Measurements from ENCODE around the gene PDZD7. TPM values are rescaled to one million over a fixed set of nuclear protein-coding genes. Genes with fewer than 3 reads are reported as not detected.

Gene PDZD7
- polyA plus RNA-seq, 12 donors, result 0.34 to 2.5 (median 1.5) TPM; not detected in 2

GRCh38 chr10:101018600-101019439 lies 12.1 kb downstream of the PDZD7 start:
- DNase-seq, result peak; percentile 67

- DNase-seq, result no peak
These were observed 12.8 kb downstream of the PDZD7 start for GRCh38 chr10:101018118-101018599.

- DNase-seq, result no peak
These were observed 14.1 kb downstream of the PDZD7 start for GRCh38 chr10:101016814-101017213.

DNA sequence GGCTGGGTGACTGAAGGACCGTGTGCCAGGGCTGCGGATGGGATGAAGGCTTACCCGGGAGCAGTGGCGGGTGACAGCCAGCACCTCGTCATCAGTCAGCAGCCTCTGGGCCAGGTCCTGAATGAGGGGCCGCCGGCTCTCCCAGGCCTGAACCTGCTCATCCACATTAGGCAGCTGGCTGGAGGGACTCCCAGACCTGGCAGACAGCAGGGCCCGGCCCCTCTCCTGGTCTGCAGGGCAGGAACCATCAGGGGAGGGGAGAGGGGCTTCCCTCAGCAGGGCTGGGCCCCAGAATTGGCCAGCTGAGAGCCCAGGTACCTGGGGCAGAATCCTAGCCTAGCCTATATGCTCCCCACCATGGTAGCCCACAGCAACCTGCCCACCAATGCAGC lies 15.4 kb downstream of the PDZD7 start:
- DNase-seq, result no peak

DNA sequence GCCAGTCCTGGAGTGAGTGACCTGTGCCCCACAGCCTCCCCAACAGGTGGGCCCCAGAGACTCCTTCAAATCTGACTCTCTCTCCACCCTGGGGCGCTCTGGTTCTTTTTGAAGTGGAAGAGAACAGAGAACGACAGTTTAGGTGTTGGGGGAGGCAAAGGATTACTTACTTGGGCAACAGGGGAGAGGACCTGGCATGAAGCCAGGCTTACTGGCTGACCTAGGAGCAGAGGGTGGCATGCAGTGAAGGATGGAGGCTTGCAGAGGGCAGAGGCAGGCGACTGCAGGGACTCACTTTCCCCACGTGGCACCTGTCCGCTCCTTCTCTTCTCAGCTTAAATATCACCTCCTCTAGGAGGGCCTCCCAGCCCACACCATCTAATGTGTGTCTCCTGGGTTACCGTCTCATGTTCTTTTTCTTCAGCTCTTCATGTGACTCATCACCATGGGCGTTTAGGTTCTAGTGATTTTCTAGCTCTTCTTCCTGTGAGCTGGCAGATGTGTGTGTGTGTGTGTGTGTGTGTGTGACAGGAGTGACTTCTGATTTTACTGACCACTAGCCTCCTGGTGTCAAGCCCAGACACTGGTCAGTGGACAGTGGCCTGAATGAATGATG lies 15.9 kb downstream of the PDZD7 start:
- no peak for DNase-seq

DNA sequence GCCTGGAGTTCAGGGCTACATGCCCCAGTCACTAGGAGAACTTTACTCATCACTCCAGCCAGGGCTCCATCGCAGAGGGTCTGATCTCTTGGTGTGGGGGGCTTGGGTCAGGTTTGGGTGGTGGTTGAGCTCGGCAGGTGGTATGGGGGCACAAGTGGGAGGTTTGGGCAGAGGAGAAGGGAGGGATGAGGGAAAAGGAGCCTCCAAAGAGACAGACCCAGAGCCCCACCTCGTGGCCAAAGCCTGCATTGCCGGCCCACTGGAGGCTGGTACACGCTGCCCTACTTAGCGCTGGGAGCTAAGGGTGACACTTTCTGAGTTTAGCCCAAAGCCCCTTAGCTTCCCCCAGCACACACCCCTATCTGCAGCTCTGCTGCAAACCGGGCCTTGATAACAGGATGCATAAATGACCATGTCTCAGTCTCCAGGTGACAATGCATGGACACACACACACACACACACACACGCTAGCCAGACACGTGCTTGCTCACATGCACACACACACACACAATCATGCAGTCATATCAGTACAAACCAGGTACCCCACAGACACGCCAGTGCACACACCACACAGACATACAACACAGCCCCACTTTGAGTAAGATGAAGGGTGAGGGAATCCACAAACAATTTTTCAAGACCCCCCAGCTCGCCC lies 16.6 kb downstream of the PDZD7 start:
- DNase-seq, result peak; percentile 80

GRCh38 chr10:101013365-101013825 lies 17.5 kb downstream of the PDZD7 start:
- no peak for DNase-seq

DNA sequence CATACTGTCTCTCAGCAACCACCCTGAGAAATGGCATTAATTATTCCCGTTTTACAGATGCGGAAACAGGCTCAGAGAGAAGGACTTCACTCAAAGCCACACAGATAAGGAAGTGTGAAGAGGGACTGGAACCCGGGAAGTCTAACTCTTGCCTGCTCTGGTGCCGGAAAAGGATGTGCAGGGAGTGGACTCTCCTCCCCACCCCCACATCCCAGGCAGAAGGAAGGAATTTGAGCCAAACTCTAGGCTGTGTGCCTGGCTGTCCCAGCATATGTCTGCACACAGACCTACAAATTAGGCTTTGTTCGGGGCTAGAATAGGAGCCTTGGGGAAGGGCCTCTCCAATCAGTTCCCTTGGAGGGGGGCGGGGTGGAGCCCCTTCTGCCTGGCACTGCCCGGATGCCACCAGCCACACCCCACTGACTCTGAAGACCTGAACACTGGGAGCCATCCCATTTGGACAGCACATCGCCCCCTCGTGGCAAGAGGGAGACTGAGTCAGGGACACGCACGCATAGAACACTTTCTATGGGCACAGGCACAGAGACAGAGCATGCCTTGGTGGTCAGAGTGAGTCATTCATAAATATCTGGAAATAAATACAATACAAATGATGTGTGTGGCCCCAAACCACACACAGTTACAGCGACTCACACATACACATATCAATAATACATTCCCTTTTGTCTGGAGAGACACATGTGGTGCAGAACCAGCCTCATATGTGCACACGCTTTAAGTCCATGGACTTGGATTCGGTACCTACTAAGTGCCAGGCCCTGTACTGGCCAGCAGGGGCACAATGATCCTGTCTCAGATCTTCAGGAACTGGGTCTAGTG lies 18.2 kb downstream of the PDZD7 start:
- DNase-seq, result peak; percentile 78

DNA sequence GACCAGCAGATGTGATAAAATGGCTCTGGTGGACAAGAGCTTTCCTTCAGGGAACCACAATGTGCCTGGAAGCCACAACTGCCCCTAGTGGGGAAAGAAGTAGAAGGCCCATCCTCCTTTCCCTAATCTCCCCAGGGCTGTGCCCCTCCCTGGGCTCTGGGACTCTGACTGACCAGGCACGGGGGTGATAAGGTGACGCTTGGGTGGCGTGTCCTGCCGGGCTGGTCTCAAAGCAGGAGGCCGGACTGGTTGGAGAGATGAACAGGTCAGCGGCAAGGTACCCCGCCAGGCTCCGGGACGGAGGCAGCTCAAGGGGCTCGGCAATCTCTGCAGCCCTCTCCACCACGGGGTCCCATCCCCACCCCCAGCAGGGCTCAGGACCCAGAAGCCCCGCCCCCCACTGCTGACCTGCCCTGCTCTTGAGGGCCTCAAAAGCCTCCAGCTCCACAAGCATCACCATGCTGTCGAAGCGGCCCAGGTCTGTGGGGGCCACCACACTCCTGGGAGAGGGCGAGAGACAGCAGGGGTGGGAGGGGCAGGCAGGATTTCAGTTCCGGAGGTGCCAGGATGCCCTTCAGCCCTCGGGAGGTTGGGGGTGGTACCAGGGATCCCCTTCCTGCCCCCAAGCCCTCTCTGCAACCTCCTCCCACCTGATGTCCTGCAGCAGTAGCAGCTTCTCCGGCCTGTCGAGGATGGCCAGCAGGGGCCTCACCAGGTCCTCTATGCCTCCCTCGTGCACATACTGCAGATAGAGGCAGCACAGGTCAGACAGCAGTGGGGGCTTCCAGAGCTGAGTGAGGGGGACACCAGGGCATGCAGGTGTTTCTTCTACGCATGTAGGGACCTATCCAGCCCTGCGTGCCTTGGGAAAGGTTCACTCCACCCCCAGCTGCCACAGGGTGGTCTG lies 19.2 kb downstream of the PDZD7 start:
- DNase-seq, result no peak

DNA sequence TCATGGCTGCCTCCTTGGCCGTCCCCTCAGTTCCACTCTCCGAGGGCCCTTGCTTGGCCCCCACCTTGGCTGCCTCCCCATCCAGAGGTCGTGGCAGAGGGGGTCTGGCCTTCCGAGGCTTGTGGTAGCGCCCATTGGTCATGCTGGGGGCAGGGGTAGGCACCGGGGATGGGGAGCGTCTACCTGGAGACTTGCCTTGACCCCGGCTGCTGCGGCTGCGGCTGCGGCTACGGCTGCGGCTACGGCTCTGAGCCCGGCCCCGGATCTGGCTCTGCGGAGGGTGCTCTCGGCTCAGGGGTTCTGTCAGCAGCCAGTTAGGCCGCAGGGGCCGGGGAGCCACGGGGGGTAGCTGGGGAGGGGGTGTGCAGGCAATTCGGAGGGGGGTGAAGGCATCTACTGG lies 20.6 kb downstream of the PDZD7 start:
- DNase-seq, result no peak

- DNase-seq, result no peak
These were observed 22.0 kb downstream of the PDZD7 start for GRCh38 chr10:101008823-101009423.

DNA sequence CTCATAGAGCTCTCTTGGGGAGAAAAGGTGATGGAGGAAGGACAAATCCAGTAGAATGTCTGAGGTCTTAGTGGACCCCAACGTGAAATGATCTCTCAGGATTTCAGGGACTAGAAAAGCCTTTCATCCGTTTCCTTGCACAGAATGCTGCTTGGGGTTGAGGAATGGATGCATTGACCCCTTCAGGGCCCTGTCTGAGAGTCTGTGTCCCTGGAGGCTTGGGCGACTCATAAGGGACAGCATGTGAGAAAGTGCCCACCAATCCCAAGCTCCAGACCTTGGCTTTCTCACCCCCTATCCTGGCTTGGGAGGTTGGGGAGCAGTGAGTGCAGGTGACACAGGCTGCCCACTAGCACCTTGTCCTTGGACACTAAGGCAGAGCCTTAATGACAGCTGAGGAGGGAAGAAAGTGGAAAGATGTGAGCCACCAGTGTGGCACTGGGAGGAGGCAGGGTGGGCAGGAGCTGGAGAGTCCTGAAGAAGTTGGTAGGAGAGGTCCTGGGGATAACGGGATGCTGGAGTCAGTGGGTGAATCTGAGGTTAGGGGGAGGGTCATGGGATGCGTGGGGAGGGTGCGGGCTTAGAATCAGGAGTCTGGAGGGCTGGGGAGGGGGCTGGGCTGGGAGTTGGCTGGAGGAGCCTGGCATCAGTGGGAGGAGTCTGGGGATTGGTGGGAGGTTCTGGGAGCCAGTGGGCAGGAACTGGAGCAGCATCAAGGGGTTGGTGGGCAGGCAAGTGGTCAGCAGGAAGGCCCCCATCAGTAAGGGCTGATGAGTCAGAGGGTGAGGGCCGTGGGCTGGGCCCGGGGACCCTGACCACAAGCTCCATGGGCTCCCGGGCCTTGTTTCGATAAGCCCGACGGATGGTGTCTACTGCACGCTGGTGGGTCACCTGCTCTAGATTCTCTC lies 22.8 kb downstream of the PDZD7 start:
- DNase-seq, result no peak

DNA sequence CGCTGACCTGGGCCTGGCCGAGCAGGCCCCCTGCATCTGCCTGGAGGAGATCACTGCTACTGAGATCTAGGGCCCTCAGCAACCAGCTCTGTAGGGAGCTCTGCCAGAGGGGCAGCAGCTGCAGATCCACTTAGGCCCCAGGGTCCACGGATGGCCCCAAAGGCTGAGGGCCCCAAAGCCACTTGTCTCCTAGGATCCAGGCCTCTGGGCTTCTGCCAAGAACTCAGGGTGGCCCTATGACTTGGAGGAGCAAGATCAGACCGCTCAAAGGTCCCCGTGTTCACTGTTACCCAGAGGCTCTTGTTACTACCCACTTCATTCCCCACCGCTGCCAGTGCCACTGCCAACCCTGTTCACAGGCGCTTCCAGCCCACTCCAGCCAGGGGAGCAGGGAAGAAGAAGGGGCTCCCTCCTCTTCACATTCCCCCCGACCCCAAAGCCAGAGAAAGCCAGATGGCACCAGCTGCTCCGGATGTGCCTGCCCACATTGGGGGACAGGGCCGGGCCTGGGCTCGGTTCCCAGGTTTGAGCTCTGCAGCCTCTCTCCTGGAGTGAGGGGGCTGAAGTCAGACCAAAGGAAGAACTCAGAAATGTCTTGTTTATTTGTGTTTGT lies 23.7 kb downstream of the PDZD7 start:
- DNase-seq, result no peak

DNA sequence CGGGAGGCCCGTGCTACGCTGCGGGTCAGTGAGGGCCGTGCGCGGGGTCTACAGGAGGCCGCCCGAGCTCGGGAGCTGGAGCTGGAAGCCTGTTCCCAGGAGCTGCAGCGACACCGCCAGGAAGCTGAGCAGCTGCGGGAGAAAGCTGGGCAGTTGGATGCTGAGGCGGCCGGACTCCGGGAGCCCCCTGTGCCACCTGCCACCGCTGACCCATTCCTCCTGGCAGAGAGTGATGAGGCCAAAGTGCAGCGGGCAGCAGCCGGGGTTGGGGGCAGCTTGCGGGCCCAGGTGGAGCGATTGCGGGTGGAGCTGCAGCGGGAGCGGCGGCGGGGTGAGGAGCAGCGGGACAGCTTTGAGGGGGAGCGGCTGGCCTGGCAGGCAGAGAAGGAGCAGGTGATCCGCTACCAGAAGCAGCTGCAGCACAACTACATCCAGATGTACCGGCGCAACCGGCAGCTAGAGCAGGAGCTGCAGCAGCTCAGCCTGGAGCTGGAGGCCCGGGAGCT lies 24.3 kb downstream of the PDZD7 start:
- peak; percentile 65 for DNase-seq

DNA sequence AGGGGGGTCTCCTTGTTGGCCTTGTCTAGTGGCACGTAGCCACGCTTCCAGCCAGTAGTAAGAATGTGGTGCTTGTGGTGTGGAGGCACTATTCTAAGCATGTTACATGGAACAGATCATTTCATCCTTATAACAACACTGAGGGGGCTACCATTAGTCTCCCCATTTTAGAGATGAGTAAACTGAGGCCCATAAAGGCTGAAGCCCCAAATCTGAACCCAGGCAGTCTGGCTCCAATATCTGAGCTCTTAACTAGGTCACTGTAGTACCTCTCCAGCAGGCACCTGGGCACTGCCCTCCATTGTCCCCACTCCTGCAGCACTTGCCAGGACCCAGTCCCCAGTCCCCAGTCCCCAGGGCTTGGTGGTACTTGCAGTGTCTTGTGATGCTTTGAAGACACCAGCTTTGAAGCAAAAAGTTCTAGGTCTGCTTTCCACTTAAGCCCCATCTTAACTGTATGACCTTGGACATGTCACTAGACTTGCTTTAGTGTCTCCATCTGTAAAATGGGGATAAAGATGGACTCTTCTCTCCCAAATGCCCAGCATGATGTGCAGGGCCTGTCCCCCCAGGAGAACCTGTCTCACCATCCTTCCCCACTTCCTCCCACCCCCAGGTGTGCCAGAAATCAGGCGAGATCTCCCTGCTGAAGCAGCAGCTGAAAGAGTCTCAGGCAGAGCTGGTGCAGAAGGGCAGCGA lies 24.9 kb downstream of the PDZD7 start:
- DNase-seq, result no peak

GRCh38 chr10:101005361-101005760 lies 25.6 kb downstream of the PDZD7 start:
- DNase-seq, result no peak

- no peak for DNase-seq
These were observed 27.2 kb downstream of the PDZD7 start for GRCh38 chr10:101003639-101004206.

Data from muscle of arm (tissue), 12 donors.